Transverse colon (tissue), 4 donors: ENCODE results near the gene CIC. TPM values are rescaled to one million over a fixed set of nuclear protein-coding genes. Genes with fewer than 3 reads are reported as not detected.
A peak's percentile ranks its signal among the peaks of the same experiment; 100 is the strongest.

ENCODE experiments used
- DNase-seq: peaks from one replicate; pipeline ENCODE4 v3.0.0-alpha.2; 2019
- H3K27ac ChIP-seq, 4 donors: fragments of 200-600 bp; sonication (generic); 2 replicates each; pipeline ENCODE4 v1.5.1; 2016 to 2018; ENCODE audit warnings: inconsistent platforms in 4 of 4
- H3K27me3 ChIP-seq: fragments of 200-600 bp; sonication (generic); 2 replicates; pipeline ENCODE4 v1.5.1; 2017; ENCODE audit warnings: inconsistent platforms
- H3K36me3 ChIP-seq, 4 donors: fragments of 200-600 bp; sonication (generic); 2 replicates each; pipeline ENCODE4 v1.5.1; 2017 to 2019; ENCODE audit warnings: inconsistent platforms in 4 of 4
- H3K4me1 ChIP-seq, 4 donors: fragments of 200-600 bp; sonication (generic); 2 replicates each; pipeline ENCODE4 v1.5.1; 2017 to 2020; ENCODE audit warnings: inconsistent platforms in 4 of 4
- H3K4me3 ChIP-seq, 4 donors: fragments of 200-600 bp; sonication (generic); 1 replicate in 1 of 4; 2 replicates in 3 of 4; pipeline versions ENCODE4 v1.5.1 to v1.6.1; 2017 to 2019; ENCODE audit warnings: inconsistent platforms in 4 of 4
- H3K9me3 ChIP-seq, 2 donors: fragments of 200-600 bp; sonication (generic); 2 replicates each; pipeline ENCODE4 v1.5.1; 2017 to 2019; ENCODE audit warnings: inconsistent platforms in 2 of 2
- CTCF ChIP-seq, 5 experiments: fragments of 200-600 bp in 3 of 5; fragments of 450-650 bp in 2 of 5; sonication (generic) in 3 of 5; IDR thresholded peaks; 1 replicate in 2 of 5; 2 replicates in 3 of 5; pipeline ENCODE4 v1.5.1; 2016 to 2017; ENCODE audit warnings: antibody characterized with exemption in 5 of 5, inconsistent platforms in 3 of 5, mild to moderate bottlenecking in 2 of 5, moderate library complexity in 1 of 5
- EP300 ChIP-seq: sonication (generic); formaldehyde crosslinking; IDR thresholded peaks from one replicate; pipeline ENCODE4 v1.6.1; 2017; ENCODE audit warnings: antibody characterized with exemption, low read depth
- POLR2A ChIP-seq: fragments of 450-650 bp; IDR thresholded peaks from one replicate; pipeline ENCODE4 v1.6.1; 2016; ENCODE audit warnings: antibody characterized with exemption, mild to moderate bottlenecking, moderate library complexity
- POLR2AphosphoS5 ChIP-seq, 3 donors: sonication (generic); formaldehyde crosslinking; IDR thresholded peaks; one replicate each; pipeline ENCODE4 v1.6.1; 2016; ENCODE audit warnings: antibody characterized with exemption in 3 of 3
- WGBS, 2 donors: methylation state at CpG; one replicate each; pipeline ENCODE4 v1.1.5; 2018; ENCODE audit warnings: low coverage in 1 of 2; 5-methylcytosine and 5-hydroxymethylcytosine counted together
- in situ Hi-C, 4 donors: fragments of 200-750 bp; cut with MboI; loops; one replicate each; pipeline versions ENCODE4 v1.15.0 to v1.15.1; 2017; ENCODE audit warnings: low sequenced_read_pairs in 3 of 4, low pct_ligation_motif_present in 1 of 4, low pct_unique_long_range_greater_than_20kb in 1 of 4
- intact Hi-C: fragments of 100-400 bp; cut with DNase I; formaldehyde crosslinking; loops from one replicate; pipeline ENCODE4 v1.15.1; 2023; ENCODE audit warnings: low total_unique reads
- total RNA-seq, 4 donors: library from RNA; depleted of rRNA; stranded (reverse); fragments of >200 nt; gene quantifications; one replicate each; pipeline ENCODE4 v1.1.0, GENCODE V29; 2016

Gene CIC
- total RNA-seq, 4 donors from 2014 or later, result 35.1 to 96.5 (median 43.6) TPM

- 65 to 69% methylated on average over 4 to 5 of the region's 5 CpGs for WGBS, 2 donors
- Histone ChIP-seq H3K9me3 (no peaks in the 10 kb centered on the region), H3K4me3 (no peak overlapping the region), H3K27me3 (no peaks in the 10 kb centered on the region), H3K36me3 (peaks cover 0 to 11% (median 0%) of the 10 kb centered on the region in 4 donors), H3K4me1 (peaks cover 43 to 75% (median 60%) of the 10 kb centered on the region in 4 donors), H3K27ac (peak overlapping the region; percentile 91 to 99 (median 92))
- in situ Hi-C loops, result no loop called here
- no peak for DNase-seq
- intact Hi-C loops, result loop anchor here (2.0 kb wide), 1 partner anchor 32 kb away; no protein-coding TSS in a partner anchor
- no peak for TF ChIP-seq CTCF (IDR thresholded peaks at IDR 0.05)
- no peak for TF ChIP-seq EP300
- no peak for TF ChIP-seq POLR2AphosphoS5 (IDR thresholded peaks at IDR 0.05)
- TF ChIP-seq POLR2A, result no peak
These were observed 9.6 kb downstream of the CIC start for GRCh38 chr19:42278452-42279154.

GRCh38 chr19:42279155-42279901 is 10.3 kb downstream of the CIC start:
- intact Hi-C loops (loop anchor here (2.0 kb wide), 1 partner anchor 33 kb away; no protein-coding TSS in a partner anchor), in situ Hi-C loops (no loop called here)
- Histone ChIP-seq H3K4me3 (peak overlapping the region; percentile 50 to 89 (median 84)), H3K4me1 (peaks cover 43 to 75% (median 60%) of the 10 kb centered on the region in 4 donors), H3K27me3 (no peaks in the 10 kb centered on the region), H3K27ac (peak overlapping the region; percentile 91 to 99 (median 92)), H3K36me3 (peaks cover 0 to 4% (median 0%) of the 10 kb centered on the region in 4 donors), H3K9me3 (no peaks in the 10 kb centered on the region)
- TF ChIP-seq CTCF (IDR thresholded peaks at IDR 0.05), result no peak
- TF ChIP-seq POLR2AphosphoS5 (IDR thresholded peaks at IDR 0.05), result no peak
- TF ChIP-seq EP300, result no peak
- WGBS, 2 donors, result 10 to 23% methylated on average over 6 of the region's 6 CpGs
- DNase-seq, result no peak

GRCh38 chr19:42279902-42280814 is 11.1 kb downstream of the CIC start:
- peak; percentile 19 to 78 (median 77) for TF ChIP-seq POLR2AphosphoS5 (IDR thresholded peaks at IDR 0.05)
- no peak for TF ChIP-seq POLR2A
- peak; percentile 91 to 96 (median 92) for TF ChIP-seq CTCF (IDR thresholded peaks at IDR 0.05)
- TF ChIP-seq EP300, result no peak
- intact Hi-C loops (loop anchor here (2.0 kb wide), 1 partner anchor 33 kb away; no protein-coding TSS in a partner anchor), in situ Hi-C loops (no loop called here)
- Histone ChIP-seq H3K27ac (peak overlapping the region; percentile 91 to 99 (median 92)), H3K4me1 (peaks cover 48 to 76% (median 66%) of the 10 kb centered on the region in 4 donors), H3K36me3 (no peaks in the 10 kb centered on the region), H3K27me3 (no peaks in the 10 kb centered on the region), H3K9me3 (no peaks in the 10 kb centered on the region), H3K4me3 (peak overlapping the region; percentile 50 to 89 (median 84))
- 0% methylated on average over 46 of the region's 89 CpGs; no CpG with 5 or more reads in 1 of the 2 donors for WGBS, 2 donors
- peak; percentile 89 for DNase-seq
